Measurements from ENCODE around the gene CAPNS1. TPM values are rescaled to one million over a fixed set of nuclear protein-coding genes. Genes with fewer than 3 reads are reported as not detected.

CAPNS1 gene
- total and polyA plus RNA-seq, 4 donors = 79.5 to 280 (median 103) TPM

DNA sequence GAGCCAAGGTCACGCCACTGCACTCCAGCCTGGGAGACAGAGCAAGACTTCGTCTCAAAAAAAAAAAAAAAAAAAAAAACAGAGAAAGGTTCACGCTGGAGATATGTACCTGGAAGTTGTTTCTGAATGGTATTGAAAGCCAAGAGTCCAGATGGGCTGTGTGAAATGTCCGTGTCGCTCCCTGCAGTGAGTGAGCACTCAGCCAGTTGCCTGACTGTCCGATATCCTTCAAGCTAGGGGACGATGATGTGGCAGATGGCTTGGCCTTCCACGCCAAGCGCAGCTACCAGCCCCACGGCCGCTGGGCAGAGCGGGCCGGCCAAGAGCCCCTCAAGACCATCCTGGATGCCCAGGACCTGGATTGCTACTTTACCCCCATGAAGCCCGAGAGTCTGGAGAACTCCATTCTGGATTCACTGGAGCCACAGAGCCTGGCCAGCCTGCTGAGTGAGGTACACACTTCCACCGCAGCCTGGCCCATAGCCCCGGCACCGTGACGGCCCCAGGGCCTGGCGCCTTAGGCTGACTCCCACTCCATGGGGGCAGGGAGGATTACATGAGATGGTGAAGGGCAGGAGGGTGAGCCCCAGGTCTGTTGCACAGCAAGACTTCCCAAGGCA, 40.6 kb upstream of the CAPNS1 start:
- H3K4me3 ChIP-seq (ENCODE audit: low read depth in 1 of 3, low read length in 3 of 3) = no peak overlapping the region
- H3K9ac ChIP-seq (ENCODE audit: low read depth in 1 of 2, low read length in 2 of 2) = no peak overlapping the region
- H3K27ac ChIP-seq (ENCODE audit: low read depth in 1 of 2, low read length in 2 of 2) = no peak overlapping the region
- no peaks in the 10 kb centered on the region for H3K27me3 ChIP-seq (ENCODE audit: control insufficient read depth in 4 of 4, insufficient read depth in 4 of 4, low read length in 3 of 4)
- no peaks in the 10 kb centered on the region for H3K36me3 ChIP-seq (ENCODE audit: control insufficient read depth in 4 of 4, insufficient read depth in 3 of 4, low read depth in 1 of 4, low read length in 3 of 4)
- WGBS = 96% methylated on average over 19 of the region's 19 CpGs
- TF ChIP-seq EGR1 (IDR thresholded peaks at IDR 0.05; ENCODE audit: low read depth in 2 of 2) = no peak
- TF ChIP-seq, protein P1, sequence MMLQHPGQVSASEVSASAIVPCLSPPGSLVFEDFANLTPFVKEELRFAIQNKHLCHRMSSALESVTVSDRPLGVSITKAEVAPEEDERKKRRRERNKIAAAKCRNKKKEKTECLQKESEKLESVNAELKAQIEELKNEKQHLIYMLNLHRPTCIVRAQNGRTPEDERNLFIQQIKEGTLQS (IDR thresholded peaks at IDR 0.05) = no peak
- no peak for TF ChIP-seq YY1 (IDR thresholded peaks at IDR 0.05)
- TF ChIP-seq, protein P2, sequence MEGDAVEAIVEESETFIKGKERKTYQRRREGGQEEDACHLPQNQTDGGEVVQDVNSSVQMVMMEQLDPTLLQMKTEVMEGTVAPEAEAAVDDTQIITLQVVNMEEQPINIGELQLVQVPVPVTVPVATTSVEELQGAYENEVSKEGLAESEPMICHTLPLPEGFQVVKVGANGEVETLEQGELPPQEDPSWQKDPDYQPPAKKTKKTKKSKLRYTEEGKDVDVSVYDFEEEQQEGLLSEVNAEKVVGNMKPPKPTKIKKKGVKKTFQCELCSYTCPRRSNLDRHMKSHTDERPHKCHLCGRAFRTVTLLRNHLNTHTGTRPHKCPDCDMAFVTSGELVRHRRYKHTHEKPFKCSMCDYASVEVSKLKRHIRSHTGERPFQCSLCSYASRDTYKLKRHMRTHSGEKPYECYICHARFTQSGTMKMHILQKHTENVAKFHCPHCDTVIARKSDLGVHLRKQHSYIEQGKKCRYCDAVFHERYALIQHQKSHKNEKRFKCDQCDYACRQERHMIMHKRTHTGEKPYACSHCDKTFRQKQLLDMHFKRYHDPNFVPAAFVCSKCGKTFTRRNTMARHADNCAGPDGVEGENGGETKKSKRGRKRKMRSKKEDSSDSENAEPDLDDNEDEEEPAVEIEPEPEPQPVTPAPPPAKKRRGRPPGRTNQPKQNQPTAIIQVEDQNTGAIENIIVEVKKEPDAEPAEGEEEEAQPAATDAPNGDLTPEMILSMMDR (IDR thresholded peaks at IDR 0.05; ENCODE audit: low read depth, low read length, missing input control) = no peak
- no peak for TF ChIP-seq HNF4G (IDR thresholded peaks at IDR 0.05)
- TF ChIP-seq FOXA2 (IDR thresholded peaks at IDR 0.05) = no peak
- TF ChIP-seq, protein P3, sequence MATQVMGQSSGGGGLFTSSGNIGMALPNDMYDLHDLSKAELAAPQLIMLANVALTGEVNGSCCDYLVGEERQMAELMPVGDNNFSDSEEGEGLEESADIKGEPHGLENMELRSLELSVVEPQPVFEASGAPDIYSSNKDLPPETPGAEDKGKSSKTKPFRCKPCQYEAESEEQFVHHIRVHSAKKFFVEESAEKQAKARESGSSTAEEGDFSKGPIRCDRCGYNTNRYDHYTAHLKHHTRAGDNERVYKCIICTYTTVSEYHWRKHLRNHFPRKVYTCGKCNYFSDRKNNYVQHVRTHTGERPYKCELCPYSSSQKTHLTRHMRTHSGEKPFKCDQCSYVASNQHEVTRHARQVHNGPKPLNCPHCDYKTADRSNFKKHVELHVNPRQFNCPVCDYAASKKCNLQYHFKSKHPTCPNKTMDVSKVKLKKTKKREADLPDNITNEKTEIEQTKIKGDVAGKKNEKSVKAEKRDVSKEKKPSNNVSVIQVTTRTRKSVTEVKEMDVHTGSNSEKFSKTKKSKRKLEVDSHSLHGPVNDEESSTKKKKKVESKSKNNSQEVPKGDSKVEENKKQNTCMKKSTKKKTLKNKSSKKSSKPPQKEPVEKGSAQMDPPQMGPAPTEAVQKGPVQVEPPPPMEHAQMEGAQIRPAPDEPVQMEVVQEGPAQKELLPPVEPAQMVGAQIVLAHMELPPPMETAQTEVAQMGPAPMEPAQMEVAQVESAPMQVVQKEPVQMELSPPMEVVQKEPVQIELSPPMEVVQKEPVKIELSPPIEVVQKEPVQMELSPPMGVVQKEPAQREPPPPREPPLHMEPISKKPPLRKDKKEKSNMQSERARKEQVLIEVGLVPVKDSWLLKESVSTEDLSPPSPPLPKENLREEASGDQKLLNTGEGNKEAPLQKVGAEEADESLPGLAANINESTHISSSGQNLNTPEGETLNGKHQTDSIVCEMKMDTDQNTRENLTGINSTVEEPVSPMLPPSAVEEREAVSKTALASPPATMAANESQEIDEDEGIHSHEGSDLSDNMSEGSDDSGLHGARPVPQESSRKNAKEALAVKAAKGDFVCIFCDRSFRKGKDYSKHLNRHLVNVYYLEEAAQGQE (IDR thresholded peaks at IDR 0.05) = no peak
- TF ChIP-seq, protein P4, sequence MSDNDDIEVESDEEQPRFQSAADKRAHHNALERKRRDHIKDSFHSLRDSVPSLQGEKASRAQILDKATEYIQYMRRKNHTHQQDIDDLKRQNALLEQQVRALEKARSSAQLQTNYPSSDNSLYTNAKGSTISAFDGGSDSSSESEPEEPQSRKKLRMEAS (IDR thresholded peaks at IDR 0.05) = no peak
- no peak for TF ChIP-seq RXRA (IDR thresholded peaks at IDR 0.05)
- no peak for TF ChIP-seq TAF1 (conservative IDR thresholded peaks at IDR 0.05)
- DNase-seq (ENCODE audit: low spot score) = no peak
- H3K9me3 ChIP-seq (ENCODE audit: control insufficient read depth in 4 of 4, low read length in 3 of 4) = no peaks in the 10 kb centered on the region
- H3K4me1 ChIP-seq (ENCODE audit: control insufficient read depth in 4 of 4, insufficient read depth in 4 of 4, low read length in 3 of 4) = no peaks in the 10 kb centered on the region

DNA sequence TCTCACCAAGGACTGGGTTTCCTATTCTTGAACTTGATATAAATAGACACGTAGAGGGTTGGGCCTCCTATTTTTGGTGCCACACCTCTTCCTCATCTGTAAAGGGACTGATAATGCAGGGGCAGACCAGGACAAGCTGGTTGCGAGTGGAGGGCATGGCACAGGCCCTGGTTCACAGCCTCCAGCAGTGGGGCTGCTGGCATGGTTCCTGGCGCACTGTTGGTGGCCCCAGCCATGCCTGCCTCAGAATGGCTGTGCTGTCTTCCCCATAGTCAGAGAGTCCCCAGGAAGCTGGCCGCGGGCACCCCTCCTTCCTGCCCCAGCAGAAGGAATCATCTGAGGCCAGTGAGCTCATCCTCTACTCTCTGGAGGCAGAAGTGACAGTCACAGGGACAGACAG, 39.4 kb upstream of the CAPNS1 start:
- no peak for TF ChIP-seq RXRA (IDR thresholded peaks at IDR 0.05)
- no peaks in the 10 kb centered on the region for H3K4me1 ChIP-seq (ENCODE audit: control insufficient read depth in 4 of 4, insufficient read depth in 4 of 4, low read length in 3 of 4)
- no peak overlapping the region for H3K9ac ChIP-seq (ENCODE audit: low read depth in 1 of 2, low read length in 2 of 2)
- H3K27ac ChIP-seq (ENCODE audit: low read depth in 1 of 2, low read length in 2 of 2) = no peak overlapping the region
- H3K36me3 ChIP-seq (ENCODE audit: control insufficient read depth in 4 of 4, insufficient read depth in 3 of 4, low read depth in 1 of 4, low read length in 3 of 4) = no peaks in the 10 kb centered on the region
- WGBS = 83% methylated on average over 5 of the region's 5 CpGs
- no peak overlapping the region for H3K4me3 ChIP-seq (ENCODE audit: low read depth in 1 of 3, low read length in 3 of 3)
- no peaks in the 10 kb centered on the region for H3K27me3 ChIP-seq (ENCODE audit: control insufficient read depth in 4 of 4, insufficient read depth in 4 of 4, low read length in 3 of 4)
- no peak for DNase-seq (ENCODE audit: low spot score)
- no peaks in the 10 kb centered on the region for H3K9me3 ChIP-seq (ENCODE audit: control insufficient read depth in 4 of 4, low read length in 3 of 4)
